GM21528 (cell line): ENCODE results near the gene SMIM10L2A.
"Not testable (repeated sequence)": the region's sequence is repeated elsewhere in the genome, so short reads cannot be mapped to it uniquely, and the experiment has no call there.

Experiments used
- ATAC-seq: cut with Tn5 transposase; IDR thresholded peaks from one replicate; pipeline ENCODE4 v1.9.1; 2021; ENCODE audit warnings: mild to moderate bottlenecking, moderate library complexity; ENCODE audit not compliant: unreplicated experiment, low FRiP score

Gene SMIM10L2A

DNA sequence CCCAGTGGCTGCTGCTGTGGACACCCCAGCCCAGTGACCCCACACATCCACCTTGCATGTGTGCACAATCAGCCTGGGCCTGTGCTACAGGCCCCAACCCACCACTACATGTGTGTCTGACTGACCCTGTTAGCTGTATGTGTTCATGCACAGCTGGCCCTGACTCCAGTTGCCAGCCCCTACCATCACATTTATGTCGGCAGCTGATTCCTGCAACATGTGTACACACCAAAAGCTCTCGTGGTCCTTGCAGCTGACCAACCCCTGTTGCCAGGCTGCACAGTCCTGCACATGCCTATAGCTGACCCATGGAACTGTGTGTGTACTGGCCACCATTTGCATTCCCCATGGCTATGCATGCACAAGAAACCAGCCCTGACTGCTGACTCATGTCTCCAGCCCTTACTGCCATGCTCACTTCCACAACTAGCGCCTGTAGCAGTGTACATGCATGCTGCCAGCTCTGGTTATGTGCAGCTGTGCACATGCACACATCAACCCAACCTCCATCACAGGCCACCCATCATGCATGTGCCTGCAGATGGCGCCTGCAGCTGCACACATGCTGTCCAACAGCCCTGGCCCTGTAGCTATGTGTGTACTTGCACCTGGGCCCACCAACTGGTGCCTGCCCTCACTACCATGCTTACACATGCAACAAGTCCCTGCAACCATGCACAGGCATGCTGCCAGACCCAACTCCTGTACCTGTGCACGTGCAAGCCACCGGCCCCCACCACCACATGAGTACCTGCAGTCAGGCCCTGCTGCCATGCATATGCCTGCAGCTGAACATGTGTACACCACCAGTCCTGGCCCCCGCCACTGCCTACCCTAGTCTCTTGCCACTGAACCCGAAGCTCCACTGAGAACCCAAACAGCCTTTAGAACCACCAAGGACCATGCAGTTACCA is 28.1 kb downstream of the SMIM10L2A start:
- no peak for ATAC-seq

- ATAC-seq: no peak
These were observed 31.6 kb downstream of the SMIM10L2A start for GRCh38 chrX:135453381-135453780.

DNA sequence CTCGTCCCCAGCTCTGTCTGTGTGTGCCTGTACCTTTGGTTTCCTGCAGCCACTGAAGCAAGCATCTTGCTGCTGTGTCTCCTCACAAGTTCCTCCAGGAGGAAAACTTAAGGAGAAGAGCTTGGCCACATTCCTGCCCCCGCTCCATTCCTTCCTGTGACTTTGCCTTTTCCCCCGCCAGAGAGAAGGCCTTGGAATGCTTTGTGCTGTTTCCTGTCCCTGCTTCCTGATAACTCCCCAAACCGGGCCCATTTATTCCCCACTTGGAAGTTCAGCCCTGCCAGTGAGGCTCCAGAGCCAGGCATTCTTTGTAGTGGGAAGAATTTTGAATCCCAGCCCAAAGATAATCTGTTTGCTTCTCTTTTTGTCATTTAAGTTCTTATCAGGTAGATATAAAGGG is 33.1 kb downstream of the SMIM10L2A start:
- ATAC-seq: no peak

GRCh38 chrX:135461756-135462155 is 40.0 kb downstream of the SMIM10L2A start:
- ATAC-seq: not testable (repeated sequence)

- no peak for ATAC-seq
These were observed 42.2 kb downstream of the SMIM10L2A start for GRCh38 chrX:135463937-135464336.

- no peak for ATAC-seq
These were observed 54.6 kb downstream of the SMIM10L2A start for GRCh38 chrX:135476378-135476777.

GRCh38 chrX:135477576-135477975 is 55.8 kb downstream of the SMIM10L2A start:
- no peak for ATAC-seq
